GM19397 (cell line): ENCODE results near the gene POLH.
A peak's percentile ranks its signal among the peaks of the same experiment; 100 is the strongest.
"Not testable (repeated sequence)": the region's sequence is repeated elsewhere in the genome, so short reads cannot be mapped to it uniquely, and the experiment has no call there.

Source experiments
- ATAC-seq: cut with Tn5 transposase; IDR thresholded peaks from one replicate; pipeline ENCODE4 v1.9.1; 2021; ENCODE audit warnings: mild to moderate bottlenecking, moderate library complexity; ENCODE audit not compliant: unreplicated experiment

The POLH gene

GRCh38 chr6:43575772-43576551 is at the start of gene POLH, which contains the start of gene XPO5:
POLH (plus strand) TSS chr6:43576185; CDS start chr6:43582320, 6,135 bp downstream.
XPO5 (minus strand) TSS chr6:43576038; CDS start chr6:43575864, 174 bp downstream.
- peak; percentile 83 for ATAC-seq

DNA sequence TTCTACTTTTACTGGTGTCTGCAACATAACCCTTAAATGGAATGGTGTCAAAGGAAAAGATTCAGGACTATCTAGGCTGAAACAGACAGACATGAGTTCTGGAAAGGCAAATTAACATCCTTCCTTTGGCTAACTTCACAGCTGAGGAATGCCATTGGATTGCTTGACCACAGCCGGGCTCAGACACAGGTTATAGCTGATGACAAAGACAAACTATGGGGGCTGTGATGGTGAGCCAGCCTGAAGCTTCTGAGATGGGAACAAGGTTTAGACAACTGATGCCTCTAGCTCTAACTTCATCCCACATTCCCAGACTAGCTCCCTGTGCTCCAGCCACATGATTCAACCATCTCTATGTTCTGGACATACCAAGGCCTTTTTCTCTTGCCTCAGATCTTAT is 43.8 kb upstream of the POLH start:
- no peak for ATAC-seq

GRCh38 chr6:43538986-43539385 is 37.0 kb upstream of the POLH start:
- ATAC-seq, result not testable (repeated sequence)

DNA sequence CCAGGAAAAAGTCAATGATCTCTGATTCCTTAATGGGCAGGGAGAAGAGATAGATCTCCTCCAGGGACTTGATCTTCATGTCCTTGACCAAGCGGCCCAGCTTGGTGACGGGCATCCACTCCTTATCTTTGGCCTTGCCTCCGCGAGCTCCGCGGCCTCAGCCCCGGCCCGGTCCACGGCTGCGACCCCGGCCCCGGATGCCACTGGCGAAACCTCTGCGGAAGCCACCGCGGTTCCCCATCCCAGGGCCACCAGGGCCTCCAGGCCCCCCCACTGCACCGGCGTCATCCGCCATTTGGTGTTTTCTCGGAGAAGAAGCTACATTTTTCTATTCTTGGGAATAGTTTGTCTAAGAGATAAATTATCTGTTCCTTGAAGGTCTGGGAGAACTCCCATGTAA is 36.6 kb upstream of the POLH start:
- not testable (repeated sequence) for ATAC-seq

- no peak for ATAC-seq
Measured at GRCh38 chr6:43540507-43540906, 35.5 kb upstream of the POLH start.

GRCh38 chr6:43541774-43542471 is 34.1 kb upstream of the POLH start:
- no peak for ATAC-seq

- no peak for ATAC-seq
Measured at GRCh38 chr6:43544461-43544860, 31.5 kb upstream of the POLH start.

- ATAC-seq, result no peak
Measured at GRCh38 chr6:43547222-43547621, 28.8 kb upstream of the POLH start.

GRCh38 chr6:43557620-43558019 is 18.4 kb upstream of the POLH start:
- not testable (repeated sequence) for ATAC-seq

- ATAC-seq, result no peak
Measured at GRCh38 chr6:43559328-43559727, 16.7 kb upstream of the POLH start.

DNA sequence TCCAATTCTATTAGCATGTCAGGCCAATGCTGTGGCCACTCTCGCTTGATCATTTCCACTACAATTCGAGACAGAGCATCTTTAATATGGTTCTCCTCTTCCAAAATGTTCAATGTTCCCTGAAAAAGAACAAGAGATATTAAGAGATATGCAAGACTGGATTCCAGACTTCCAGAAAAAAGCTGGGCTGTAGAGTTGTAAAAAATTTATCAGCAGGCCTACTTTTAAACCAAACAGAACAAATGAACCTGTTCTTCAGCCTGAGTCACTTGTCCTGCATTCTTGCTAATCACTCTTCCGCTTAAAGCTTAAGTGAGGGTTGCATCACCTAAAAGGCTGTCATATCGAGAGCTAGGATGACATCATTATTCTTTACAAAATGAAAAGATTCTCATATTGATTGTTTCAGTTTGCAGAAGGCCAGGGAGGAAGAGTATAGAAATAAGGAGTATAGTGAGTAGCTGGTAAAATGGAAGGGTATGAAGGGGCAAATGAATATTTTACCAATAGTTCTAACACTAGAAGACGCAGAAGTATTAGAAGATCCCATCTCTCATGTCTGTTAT is 5.0 kb upstream of the POLH start:
- no peak for ATAC-seq

DNA sequence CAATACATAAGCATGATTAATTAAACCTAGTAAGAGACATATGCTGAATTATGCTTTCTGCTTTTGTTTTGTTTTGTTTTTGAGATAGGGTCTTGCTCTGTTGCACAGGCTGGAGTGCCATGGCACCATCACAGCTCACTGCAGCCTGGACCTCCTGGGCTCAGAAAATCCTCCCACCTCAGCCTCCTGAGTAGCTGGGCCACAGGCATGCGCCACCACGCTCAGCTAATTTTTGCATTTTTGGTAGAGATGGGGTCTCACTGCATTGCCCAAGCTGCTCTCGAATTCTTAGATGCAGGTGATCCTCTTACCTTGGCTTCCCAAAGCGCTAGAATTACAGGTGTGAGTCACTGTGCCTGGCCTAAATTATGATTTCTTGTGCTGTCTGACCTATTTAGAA is 4.0 kb upstream of the POLH start:
- ATAC-seq, result no peak

GRCh38 chr6:43575105-43575771 is 747 bp upstream of the POLH start:
- ATAC-seq, result peak; percentile 22

- no peak for ATAC-seq
Measured at GRCh38 chr6:43578748-43579147, 2.8 kb downstream of the POLH start.

DNA sequence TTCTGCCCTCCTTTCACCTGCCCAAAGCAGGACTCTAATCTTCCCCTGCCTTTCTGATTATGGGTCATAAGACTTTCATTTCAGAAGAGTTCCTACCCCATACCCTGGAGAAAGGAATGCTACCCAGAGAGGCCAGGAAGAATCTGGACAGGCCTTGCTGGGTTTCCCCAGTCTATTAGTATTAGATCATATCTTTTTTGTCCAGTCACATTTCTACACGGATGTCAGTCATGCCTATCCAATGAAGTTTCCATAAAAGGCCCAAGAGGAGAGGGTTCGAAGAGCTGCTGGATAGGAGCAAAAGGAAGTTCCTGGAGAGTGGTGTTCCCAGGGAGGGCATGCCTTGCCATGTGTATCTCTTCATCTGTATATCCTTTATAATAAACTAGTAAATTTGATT is 3.2 kb downstream of the POLH start:
- no peak for ATAC-seq

- no peak for ATAC-seq
Measured at GRCh38 chr6:43582911-43583310, 6.9 kb downstream of the POLH start.

GRCh38 chr6:43584892-43585570 is 9.0 kb downstream of the POLH start:
- no peak for ATAC-seq

- no peak for ATAC-seq
Measured at GRCh38 chr6:43588194-43588593, 12.2 kb downstream of the POLH start.

GRCh38 chr6:43589564-43589963 is 13.6 kb downstream of the POLH start:
- not testable (repeated sequence) for ATAC-seq

GRCh38 chr6:43593938-43594337 is 18.0 kb downstream of the POLH start:
- no peak for ATAC-seq

GRCh38 chr6:43600595-43600994 is 24.6 kb downstream of the POLH start:
- no peak for ATAC-seq
